SH-SY5Y (cell line): ENCODE measurements around the gene ESRP2.

Experiments
- GATA2 ChIP-seq: IDR thresholded peaks from 2 replicates; pipeline ENCODE4 v1.6.1; 2011; ENCODE audit warnings: mild to moderate bottlenecking, low read depth, low read length
- GATA3 ChIP-seq: IDR thresholded peaks from 2 replicates; pipeline ENCODE4 v1.6.1; 2011; ENCODE audit warnings: low read depth, mild to moderate bottlenecking, low read length, moderate library complexity

ESRP2 gene

GRCh38 chr16:68190736-68191510 lies 45.0 kb downstream of the ESRP2 start:
- TF ChIP-seq GATA3 (no peak), GATA2 (no peak)

- TF ChIP-seq GATA2 (no peak), GATA3 (no peak)
Measured at GRCh38 chr16:68190081-68190480, 45.8 kb downstream of the ESRP2 start.

- TF ChIP-seq GATA2, result no peak
- TF ChIP-seq GATA3, result no peak
Measured at GRCh38 chr16:68188170-68188569, 47.8 kb downstream of the ESRP2 start.

GRCh38 chr16:68187505-68187904 lies 48.4 kb downstream of the ESRP2 start:
- TF ChIP-seq GATA2 (no peak), GATA3 (no peak)

- no peak for TF ChIP-seq GATA2
Measured at GRCh38 chr16:68186877-68187276, 49.0 kb downstream of the ESRP2 start.

GRCh38 chr16:68183046-68183445 lies 52.9 kb downstream of the ESRP2 start:
- TF ChIP-seq GATA3 (no peak), GATA2 (no peak)

- TF ChIP-seq GATA2 (no peak), GATA3 (no peak)
Measured at GRCh38 chr16:68179855-68180254, 56.1 kb downstream of the ESRP2 start.

- TF ChIP-seq GATA3 (no peak), GATA2 (no peak)
Measured at GRCh38 chr16:68179196-68179795, 56.6 kb downstream of the ESRP2 start.
